22Rv1 (cell line): Measurements from ENCODE around the gene KLHL12.

Experiments
- H3K27ac ChIP-seq: fragments of 450-650 bp; 2 replicates; pipeline ENCODE4 v1.5.1; 2017
- ZFX ChIP-seq: fragments of 450-650 bp; IDR thresholded peaks from 2 replicates; pipeline ENCODE4 v1.6.1; 2017; ENCODE audit warnings: antibody characterized with exemption, borderline replicate concordance
- TF ChIP-seq, protein P1 (sequence below): fragments of 450-650 bp; IDR thresholded peaks from 2 replicates; pipeline ENCODE4 v1.5.1; 2017; ENCODE audit warnings: mild to moderate bottlenecking

KLHL12 gene

GRCh38 chr1:202926581-202927491 lies at the start of gene KLHL12:
KLHL12 (minus strand) TSS chr1:202927234; CDS start chr1:202925162, 2,072 bp downstream.
- TF ChIP-seq ZFX = no peak
- TF ChIP-seq, protein P1, sequence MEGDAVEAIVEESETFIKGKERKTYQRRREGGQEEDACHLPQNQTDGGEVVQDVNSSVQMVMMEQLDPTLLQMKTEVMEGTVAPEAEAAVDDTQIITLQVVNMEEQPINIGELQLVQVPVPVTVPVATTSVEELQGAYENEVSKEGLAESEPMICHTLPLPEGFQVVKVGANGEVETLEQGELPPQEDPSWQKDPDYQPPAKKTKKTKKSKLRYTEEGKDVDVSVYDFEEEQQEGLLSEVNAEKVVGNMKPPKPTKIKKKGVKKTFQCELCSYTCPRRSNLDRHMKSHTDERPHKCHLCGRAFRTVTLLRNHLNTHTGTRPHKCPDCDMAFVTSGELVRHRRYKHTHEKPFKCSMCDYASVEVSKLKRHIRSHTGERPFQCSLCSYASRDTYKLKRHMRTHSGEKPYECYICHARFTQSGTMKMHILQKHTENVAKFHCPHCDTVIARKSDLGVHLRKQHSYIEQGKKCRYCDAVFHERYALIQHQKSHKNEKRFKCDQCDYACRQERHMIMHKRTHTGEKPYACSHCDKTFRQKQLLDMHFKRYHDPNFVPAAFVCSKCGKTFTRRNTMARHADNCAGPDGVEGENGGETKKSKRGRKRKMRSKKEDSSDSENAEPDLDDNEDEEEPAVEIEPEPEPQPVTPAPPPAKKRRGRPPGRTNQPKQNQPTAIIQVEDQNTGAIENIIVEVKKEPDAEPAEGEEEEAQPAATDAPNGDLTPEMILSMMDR = peak; percentile 83
- peak within 1 kb of the TSS; percentile 92 for H3K27ac ChIP-seq

- TF ChIP-seq ZFX = no peak
- TF ChIP-seq, protein P1 = no peak
- H3K27ac ChIP-seq = no peak overlapping the region
These were observed 49.6 kb upstream of the KLHL12 start for GRCh38 chr1:202976633-202977032.

DNA sequence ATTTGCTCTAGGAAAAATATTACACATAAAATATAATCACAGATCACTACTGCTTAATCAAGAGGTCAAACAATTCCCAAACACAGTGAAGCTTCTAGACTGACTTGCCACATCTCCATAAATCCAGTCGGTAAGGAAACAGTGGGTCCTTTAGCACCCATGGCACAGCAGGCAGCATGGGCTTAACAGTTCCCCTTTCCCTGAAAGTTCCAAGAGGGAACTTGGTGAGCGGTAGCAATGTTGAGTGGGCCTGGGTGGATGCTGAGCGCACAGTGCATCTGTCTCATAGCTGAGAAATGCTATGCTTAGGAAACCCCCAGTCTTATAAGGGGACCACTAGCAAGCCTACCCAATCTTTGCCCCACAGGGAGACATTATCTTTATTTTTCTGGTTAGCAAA lies 47.8 kb upstream of the KLHL12 start:
- H3K27ac ChIP-seq = no peak overlapping the region
- TF ChIP-seq, protein P1 = no peak
- TF ChIP-seq ZFX = no peak

DNA sequence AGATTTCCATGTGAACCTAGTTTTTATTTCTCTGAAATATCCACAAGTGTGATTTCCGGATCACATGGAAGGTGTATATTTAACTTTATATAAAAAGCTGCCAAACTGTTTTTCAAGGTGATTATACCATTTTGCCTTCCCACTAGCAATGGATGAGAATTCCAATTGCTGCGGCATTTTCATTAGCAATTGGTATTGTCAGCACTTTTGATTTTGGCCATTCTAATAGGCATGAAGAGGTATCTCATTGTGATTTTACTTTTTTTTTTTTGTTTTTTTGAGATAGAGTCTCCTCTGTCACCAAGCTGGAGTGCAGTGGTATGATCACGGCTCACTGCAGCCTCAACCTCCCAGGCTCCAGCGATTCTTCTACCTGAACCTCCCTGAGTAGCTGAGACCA lies 45.0 kb upstream of the KLHL12 start:
- H3K27ac ChIP-seq = no peak overlapping the region
- TF ChIP-seq ZFX = no peak
- TF ChIP-seq, protein P1 = no peak

- TF ChIP-seq, protein P1 = peak; percentile 67
- TF ChIP-seq ZFX = no peak
- no peak overlapping the region for H3K27ac ChIP-seq
These were observed 41.9 kb upstream of the KLHL12 start for GRCh38 chr1:202968895-202969295.

DNA sequence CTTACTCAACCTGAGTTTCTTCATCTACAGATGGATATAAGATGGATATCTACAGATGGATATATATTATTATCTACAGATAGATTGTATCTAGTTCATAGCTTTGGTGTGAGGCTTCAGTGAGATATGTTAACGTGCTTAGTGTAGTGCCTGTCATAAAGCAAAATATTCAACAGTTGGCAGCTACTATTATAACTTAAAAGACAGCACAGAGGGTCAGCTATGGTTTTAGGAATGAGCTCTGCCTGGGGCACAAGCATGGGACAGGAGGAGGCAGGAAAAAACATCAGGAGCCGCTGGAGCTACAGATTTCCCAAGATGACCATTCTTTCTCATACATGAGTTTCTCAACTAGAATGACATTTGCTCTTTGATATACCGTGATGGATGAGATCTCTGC lies 41.3 kb upstream of the KLHL12 start:
- TF ChIP-seq, protein P1 = no peak
- no peak for TF ChIP-seq ZFX
- H3K27ac ChIP-seq = no peak overlapping the region

DNA sequence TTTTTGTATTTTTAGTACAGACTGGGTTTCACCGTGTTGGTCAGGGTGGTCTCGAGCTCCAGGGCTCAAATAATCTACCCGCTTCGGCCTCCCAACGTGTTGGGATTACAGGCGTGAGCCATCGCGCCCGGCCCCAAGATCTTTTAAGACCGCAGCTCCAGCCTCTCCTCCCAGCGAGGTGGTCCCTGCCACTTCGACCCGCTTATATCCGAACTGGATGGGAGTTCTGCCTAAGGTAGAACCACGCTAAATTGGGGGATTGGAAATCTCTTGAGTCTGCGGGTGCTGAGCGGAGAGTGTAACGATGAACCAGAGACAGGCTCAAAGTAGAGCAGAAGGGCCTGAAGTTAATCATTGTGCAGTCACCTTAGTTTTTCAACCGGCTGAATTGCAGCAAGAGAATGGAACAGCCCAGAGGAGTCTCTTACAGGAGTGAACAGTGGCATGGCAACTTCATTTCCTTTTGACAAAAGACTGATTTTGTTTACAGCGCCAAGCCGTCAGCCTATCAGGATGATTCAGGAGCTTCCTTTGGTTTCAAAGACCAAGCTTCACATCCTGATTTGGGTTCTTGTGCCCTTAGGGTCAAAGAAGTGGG lies 40.7 kb upstream of the KLHL12 start:
- TF ChIP-seq ZFX = no peak
- TF ChIP-seq, protein P1 = no peak
- peak overlapping the region; percentile 55 for H3K27ac ChIP-seq
